Subcutaneous adipose tissue (tissue), 4 donors: ENCODE measurements around the gene SKA1. TPM values are rescaled to one million over a fixed set of nuclear protein-coding genes. Genes with fewer than 3 reads are reported as not detected.

Source experiments
- total RNA-seq, 4 donors: library from RNA; depleted of rRNA; stranded (reverse); fragments of >200 nt; gene quantifications; one replicate each; pipeline ENCODE4 v1.1.0, GENCODE V29; 2016
- TF ChIP-seq, protein P1 (sequence below): fragments of 450-650 bp; IDR thresholded peaks from one replicate; pipeline ENCODE4 v1.5.1; 2016; ENCODE audit warnings: low read depth, mild to moderate bottlenecking, control low read depth, antibody characterized with exemption, moderate library complexity

The SKA1 gene
- total RNA-seq, 4 donors from 2014 or later, result 0.66 to 0.75 (median 0.68) TPM; not detected in 1

GRCh38 chr18:50369672-50370071 is 5.2 kb upstream of the SKA1 start:
- TF ChIP-seq, protein P1, sequence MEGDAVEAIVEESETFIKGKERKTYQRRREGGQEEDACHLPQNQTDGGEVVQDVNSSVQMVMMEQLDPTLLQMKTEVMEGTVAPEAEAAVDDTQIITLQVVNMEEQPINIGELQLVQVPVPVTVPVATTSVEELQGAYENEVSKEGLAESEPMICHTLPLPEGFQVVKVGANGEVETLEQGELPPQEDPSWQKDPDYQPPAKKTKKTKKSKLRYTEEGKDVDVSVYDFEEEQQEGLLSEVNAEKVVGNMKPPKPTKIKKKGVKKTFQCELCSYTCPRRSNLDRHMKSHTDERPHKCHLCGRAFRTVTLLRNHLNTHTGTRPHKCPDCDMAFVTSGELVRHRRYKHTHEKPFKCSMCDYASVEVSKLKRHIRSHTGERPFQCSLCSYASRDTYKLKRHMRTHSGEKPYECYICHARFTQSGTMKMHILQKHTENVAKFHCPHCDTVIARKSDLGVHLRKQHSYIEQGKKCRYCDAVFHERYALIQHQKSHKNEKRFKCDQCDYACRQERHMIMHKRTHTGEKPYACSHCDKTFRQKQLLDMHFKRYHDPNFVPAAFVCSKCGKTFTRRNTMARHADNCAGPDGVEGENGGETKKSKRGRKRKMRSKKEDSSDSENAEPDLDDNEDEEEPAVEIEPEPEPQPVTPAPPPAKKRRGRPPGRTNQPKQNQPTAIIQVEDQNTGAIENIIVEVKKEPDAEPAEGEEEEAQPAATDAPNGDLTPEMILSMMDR, result no peak

GRCh38 chr18:50372743-50373142 is 2.1 kb upstream of the SKA1 start:
- TF ChIP-seq, protein P1, result no peak

DNA sequence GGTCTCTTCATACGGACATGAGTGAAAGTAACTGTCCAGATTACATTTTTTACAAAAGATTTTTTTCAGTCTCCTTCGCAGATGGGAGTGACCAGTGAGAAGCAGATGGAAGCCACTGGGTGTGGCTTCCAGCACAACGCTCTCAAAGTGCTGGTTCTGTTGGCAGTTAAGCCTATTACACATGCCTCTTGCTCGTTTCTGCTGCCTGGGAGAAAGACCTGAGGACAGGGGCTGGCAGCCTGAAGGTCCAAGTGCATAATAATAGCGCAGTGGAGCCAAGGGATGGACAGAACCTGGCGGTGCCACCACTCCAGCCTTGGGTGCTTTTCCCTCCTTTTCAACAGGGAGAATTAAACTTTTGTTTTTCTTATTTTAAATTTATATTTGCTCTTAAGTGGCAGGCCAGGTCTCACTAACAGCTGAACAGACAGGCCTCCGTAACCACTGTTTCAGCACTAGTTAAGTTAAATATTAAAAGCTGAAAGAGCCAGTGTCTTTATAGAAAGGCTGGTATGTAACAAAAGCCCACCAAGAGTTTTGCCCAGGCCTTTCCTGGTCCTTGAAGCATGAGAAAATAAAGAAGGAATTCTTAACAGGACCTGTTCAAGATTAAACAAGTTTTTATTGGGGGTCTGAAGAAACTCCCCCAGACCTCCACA is 1.2 kb upstream of the SKA1 start:
- TF ChIP-seq, protein P1, result no peak

DNA sequence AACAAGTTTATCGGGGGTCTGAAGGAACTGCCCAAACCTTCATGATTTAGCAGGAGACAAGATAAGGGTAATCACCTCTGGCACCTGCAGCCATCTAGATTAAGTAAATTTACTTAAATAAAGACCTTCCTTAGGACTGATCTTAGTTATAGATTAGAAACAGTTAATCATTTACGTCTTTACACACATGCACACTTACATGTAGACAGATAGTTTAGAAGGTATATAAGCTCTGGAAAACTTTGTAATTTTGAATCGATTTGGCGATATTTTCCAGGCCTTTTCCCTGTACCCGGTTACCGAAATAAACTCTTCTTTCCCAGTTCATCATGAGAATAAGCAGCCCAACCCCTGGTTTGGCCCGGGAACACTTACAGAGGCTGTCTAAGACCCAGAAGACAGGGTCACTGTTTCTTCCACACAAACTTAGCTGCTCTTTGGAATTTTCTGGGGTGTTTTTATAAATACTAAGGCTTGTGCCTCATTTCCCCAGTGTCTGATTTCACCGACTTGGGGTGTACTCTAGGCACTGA is 560 bp upstream of the SKA1 start:
- TF ChIP-seq, protein P1, result no peak

DNA sequence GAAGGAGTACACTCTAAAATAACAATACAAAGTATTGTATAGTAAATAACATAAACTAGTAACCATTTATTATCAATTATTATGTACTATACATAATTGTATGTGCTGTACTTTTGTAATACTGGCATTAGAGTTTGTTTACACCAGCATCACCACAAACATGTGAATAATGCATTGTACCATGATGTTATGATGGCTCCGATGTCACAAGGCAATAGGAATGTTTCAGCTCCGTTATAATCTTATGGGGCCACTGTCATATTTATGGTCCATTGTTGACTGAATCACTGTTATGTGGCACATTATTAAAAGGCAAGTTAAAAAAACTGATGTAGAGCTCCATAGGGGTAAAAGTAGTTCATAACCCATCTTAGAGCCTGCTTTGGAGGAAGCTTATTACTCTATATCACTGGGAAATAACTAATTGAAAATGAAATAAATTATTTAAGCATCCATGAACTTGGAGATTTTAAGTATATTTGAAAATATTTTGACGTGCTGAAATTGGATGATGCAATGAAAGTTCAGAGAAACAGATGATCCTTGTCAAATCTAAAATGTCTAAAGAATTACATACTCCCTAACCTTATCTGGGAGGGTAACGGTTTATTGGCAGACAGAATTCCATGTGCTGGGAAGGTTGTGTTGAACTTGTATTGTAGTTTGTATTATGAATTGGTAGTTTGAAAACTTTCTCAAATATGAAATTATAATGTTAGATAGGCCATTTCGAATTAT is 2.4 kb downstream of the SKA1 start:
- TF ChIP-seq, protein P1, result no peak

GRCh38 chr18:50388988-50389387 is 14.1 kb downstream of the SKA1 start:
- TF ChIP-seq, protein P1, result no peak

- TF ChIP-seq, protein P1, result no peak
Measured at GRCh38 chr18:50393802-50394201, 19.0 kb downstream of the SKA1 start.
